K562 (cell line): ENCODE data around the gene HOXC11. TPM values are rescaled to one million over a fixed set of nuclear protein-coding genes. Genes with fewer than 3 reads are reported as not detected.
A peak's percentile ranks its signal among the peaks of the same experiment; 100 is the strongest.

ENCODE experiments used
- ATAC-seq: fragments of 200-7000 bp; cut with Tn5 transposase; 3 replicates; pipeline ENCODE4 v1.9.1; 2020; ENCODE audit warnings: moderate library complexity
- BruUV-seq: library from RNA; stranded (reverse); fragments of 400-500 nt; replicated peaks from 2 replicates; lab custom pipeline; 2021; lab: Mats Ljungman, UMichigan
- CTCF ChIA-PET: fragments of 300-600 bp; formaldehyde crosslinking; extraction: SDS; loops from one replicate; lab custom pipeline; 2021; ENCODE audit warnings: low intra/inter-chr PET ratio; lab: Yijun Ruan, JAX
- POLR2A ChIA-PET: fragments of 300-600, 350-650 bp; sonication (Branson Sonifier 250); formaldehyde crosslinking; extraction: SDS; loops from one replicate; lab custom pipeline; 2021; ENCODE audit warnings: antibody characterized with exemption, inconsistent platforms; lab: Yijun Ruan, JAX
- DNase-seq, 4 experiments: peaks; one replicate each; pipeline versions ENCODE4 v3.0.0 to v3.0.0-alpha.2; 2011 to 2018; ENCODE audit warnings: low spot score in 3 of 4, mixed read lengths in 3 of 4; ENCODE audit errors: extremely low read depth in 1 of 4
- FAIRE-seq: peaks from 2 replicates; lab custom pipeline; 2011; peaks lifted over from hg19 to GRCh38; lab: Jason Lieb, UNC
- H2AFZ ChIP-seq: 2 replicates; pipeline ENCODE4 v1.6.0; 2011; ENCODE audit warnings: low read depth, low read length, control low read depth, inconsistent platforms
- H3K27ac ChIP-seq: fragments of 200-600 bp; 3 replicates; pipeline ENCODE4 v1.8.0; 2011; ENCODE audit warnings: low read depth, mild to moderate bottlenecking, control low read depth, inconsistent platforms, low read length, moderate library complexity, mixed read lengths; ENCODE audit errors: extremely low read depth
- H3K27me3 ChIP-seq, 2 experiments: fragments of 300-600 bp in 1 of 2; 2 replicates in 1 of 2; 3 replicates in 1 of 2; pipeline versions ENCODE4 v1.6.0 to v1.8.0; 2011; ENCODE audit warnings: inconsistent platforms in 2 of 2, low read length in 2 of 2, mild to moderate bottlenecking in 1 of 2, mixed read lengths in 1 of 2, moderate library complexity in 1 of 2; ENCODE audit not compliant: control insufficient read depth in 2 of 2, insufficient read depth in 2 of 2
- H3K36me3 ChIP-seq: fragments of 300-600 bp; 3 replicates; pipeline ENCODE4 v1.8.0; 2011; ENCODE audit warnings: mild to moderate bottlenecking, low read length, inconsistent platforms; ENCODE audit not compliant: control insufficient read depth, insufficient read depth
- H3K4me1 ChIP-seq, 2 experiments: fragments of 200-600 bp in 1 of 2; replicated peaks in 1 of 2; 2 replicates in 1 of 2; 3 replicates in 1 of 2; pipeline versions ENCODE4 v1.5.1 to v1.8.0; 2011; ENCODE audit warnings: inconsistent platforms in 2 of 2, low read length in 2 of 2, mild to moderate bottlenecking in 1 of 2, mixed read lengths in 1 of 2, moderate library complexity in 1 of 2; ENCODE audit not compliant: control insufficient read depth in 2 of 2, insufficient read depth in 2 of 2
- H3K4me2 ChIP-seq: 2 replicates; pipeline ENCODE4 v1.6.1; 2011; ENCODE audit warnings: low read length, control low read depth, inconsistent platforms, mixed read lengths; ENCODE audit not compliant: insufficient read depth
- H3K4me3 ChIP-seq: fragments of 200-600 bp; sonication (generic), shearing (Covaris generic); 2 replicates; pipeline ENCODE4 v1.5.1; 2016; ENCODE audit warnings: control low read depth, inconsistent platforms
- H3K79me2 ChIP-seq: fragments of 200-600 bp; 3 replicates; pipeline ENCODE4 v1.8.0; 2011; ENCODE audit warnings: low read length, inconsistent platforms; ENCODE audit not compliant: control insufficient read depth, insufficient read depth
- H3K9ac ChIP-seq, 2 experiments: 2 replicates each; pipeline versions ENCODE4 v1.6.0 to v1.6.1; 2011; ENCODE audit warnings: low read depth in 2 of 2, low read length in 2 of 2, control low read depth in 1 of 2, inconsistent platforms in 1 of 2, mild to moderate bottlenecking in 1 of 2, mixed read lengths in 1 of 2; ENCODE audit not compliant: insufficient read depth in 1 of 2
- H3K9me1 ChIP-seq: one replicate; pipeline ENCODE4 v1.6.0; 2011; ENCODE audit warnings: inconsistent platforms, mild to moderate bottlenecking, low read length, moderate library complexity; ENCODE audit not compliant: control insufficient read depth, insufficient read depth
- H3K9me3 ChIP-seq: replicated peaks from 2 replicates; pipeline ENCODE4 v1.5.1; 2011; ENCODE audit warnings: low read depth, low read length, inconsistent platforms; ENCODE audit not compliant: control insufficient read depth, insufficient read depth
- H4K20me1 ChIP-seq: replicated peaks from 2 replicates; pipeline ENCODE4 v1.6.1; 2011; ENCODE audit warnings: low read length, inconsistent platforms, mixed read lengths; ENCODE audit not compliant: control insufficient read depth, insufficient read depth
- HNRNPK ChIP-seq: fragments of 200-400 bp; formaldehyde crosslinking; IDR thresholded peaks from one replicate; pipeline ENCODE4 v1.6.1; 2018; ENCODE audit warnings: mild to moderate bottlenecking, low read depth, low read length; ENCODE audit not compliant: poor library complexity, severe bottlenecking
- NR2F6 ChIP-seq: fragments of 450-650 bp; formaldehyde crosslinking; IDR thresholded peaks from 2 replicates; pipeline ENCODE4 v1.4.0; 2020; ENCODE audit warnings: mild to moderate bottlenecking
- SPI1 ChIP-seq: IDR thresholded peaks from 2 replicates; pipeline ENCODE4 v1.6.1; 2011; ENCODE audit warnings: low read depth, low read length, control low read depth, borderline replicate concordance
- ZC3H11A ChIP-seq: IDR thresholded peaks from 2 replicates; pipeline ENCODE4 v1.6.1; 2012; ENCODE audit warnings: low read depth, low read length, improper control_type of control experiment
- ZNF175 ChIP-seq: fragments of 200-800 bp; sonication (Bioruptor generic); IDR thresholded peaks from 2 replicates; pipeline ENCODE4 v1.6.1; 2016; ENCODE audit warnings: low read depth, mild to moderate bottlenecking, missing genetic modification characterization, missing compliant biosample characterization
- WGBS: fragments of 100-300 bp; shearing (Covaris generic); methylation state at CpG from one replicate; pipeline ENCODE4 v1.1.6; 2016; ENCODE audit warnings: low coverage, mixed read lengths; ENCODE audit not compliant: insufficient coverage; ENCODE audit errors: missing lambda C conversion rate; 5-methylcytosine and 5-hydroxymethylcytosine counted together
- in situ Hi-C: fragments of 300-500 bp; cut with MboI; formaldehyde crosslinking; loops from 4 replicates; pipeline ENCODE4 v1.15.0; 2018; ENCODE audit warnings: inconsistent platforms, mixed read lengths
- intact Hi-C: fragments of 100-400 bp; cut with micrococcal nuclease; formaldehyde crosslinking; loops from 2 replicates; pipeline ENCODE4 v1.14.2; 2022
- polyA plus RNA-seq, 8 experiments: library from polyadenylated mRNA; depleted of rRNA in 4 of 8; stranded (reverse) in 5 of 8; unstranded in 3 of 8; fragments of >200 nt; fragmentation: Nextera tagmentation in 2 of 8; fragmentation: Illumina TruSeq in 1 of 8; extraction: Ambion mirVana in 2 of 8; extraction: Trizol in 1 of 8; gene quantifications; 2 replicates each; pipeline versions ENCODE4 v1.2.1 to v1.2.3, GENCODE V29; 2011 to 2014; ENCODE audit warnings: inconsistent platforms in 1 of 8, missing spikeins in 1 of 8
- total RNA-seq, 7 experiments: library from RNA; depleted of rRNA in 6 of 7; stranded (reverse); fragments of >200 nt in 6 of 7; fragmentation: Illumina TruSeq in 2 of 7; extraction: Trizol in 2 of 7; gene quantifications; 2 replicates each; pipeline versions ENCODE4 v1.2.1 to v1.2.3, GENCODE V29; 2011 to 2021; ENCODE audit warnings: low replicate concordance in 1 of 7

Gene HOXC11
- total and polyA plus RNA-seq, 9 of the 15 experiments (the other 6 are each of a cell fraction or from before 2014, with no cell fraction given), result not detected

DNA sequence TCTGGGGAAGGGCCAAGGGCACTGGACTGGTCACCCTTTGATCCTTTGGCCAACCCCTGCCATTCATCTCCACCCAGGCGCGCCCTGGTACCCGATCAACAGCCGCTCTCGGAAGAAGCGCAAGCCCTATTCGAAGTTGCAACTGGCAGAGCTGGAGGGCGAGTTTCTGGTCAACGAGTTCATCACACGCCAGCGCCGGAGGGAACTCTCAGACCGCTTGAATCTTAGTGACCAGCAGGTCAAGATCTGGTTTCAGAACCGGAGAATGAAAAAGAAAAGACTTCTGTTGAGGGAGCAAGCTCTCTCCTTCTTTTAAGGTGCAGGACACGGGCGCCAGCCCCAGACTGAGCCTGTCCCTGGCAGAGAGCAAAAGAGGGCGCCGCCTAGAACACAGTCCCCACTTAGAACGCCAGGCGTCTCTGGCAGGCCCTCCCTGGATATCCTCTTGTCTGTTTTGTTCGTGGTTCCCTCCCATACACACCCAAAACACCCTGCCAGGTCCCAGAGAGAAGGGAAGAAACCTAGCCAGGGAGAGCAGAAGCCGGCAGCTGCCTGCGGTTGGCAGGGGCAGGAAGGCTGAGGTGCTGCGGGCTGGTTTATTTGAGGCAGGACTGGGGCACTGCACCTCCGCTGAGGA, 16.6 kb upstream of the HOXC11 start:
- Histone ChIP-seq H3K4me2 (no peak overlapping the region), H3K36me3 (no peaks in the 10 kb centered on the region), H3K9ac (no peak overlapping the region), H3K4me1 (peaks cover 0 to 26% of the 10 kb centered on the region in 2 experiments; a peak in 2 of 5 replicates), H3K4me3 (no peak overlapping the region), H3K27me3 (peaks cover 63 to 95% of the 10 kb centered on the region in 2 experiments), H3K9me1 (no peaks in the 10 kb centered on the region), H3K79me2 (no peaks in the 10 kb centered on the region), H3K27ac (no peak overlapping the region), H3K9me3 (no peaks in the 10 kb centered on the region), H2AFZ (no peak overlapping the region), H4K20me1 (peaks cover 23% of the 10 kb centered on the region)
- no TSS peak for BruUV-seq
- WGBS, result 17% methylated on average over 20 of the region's 25 CpGs
- DNase-seq (no peak), FAIRE-seq (no peak), ATAC-seq (0 out of 3 replicates have a peak, but pooled peaks have one; percentile 20)
- intact Hi-C loops (no loop called here), in situ Hi-C loops (no loop called here)
- TF ChIP-seq ZNF175 (CRISPR knock-in tag) (no peak), ZC3H11A (no peak), NR2F6 (CRISPR knock-in tag) (no peak)
- ChIA-PET POLR2A (interaction anchor here (0.6 kb wide), 1 partner anchor 1793 kb away, joined by 4 read pairs; no protein-coding TSS in a partner anchor), CTCF (no interaction called here)

DNA sequence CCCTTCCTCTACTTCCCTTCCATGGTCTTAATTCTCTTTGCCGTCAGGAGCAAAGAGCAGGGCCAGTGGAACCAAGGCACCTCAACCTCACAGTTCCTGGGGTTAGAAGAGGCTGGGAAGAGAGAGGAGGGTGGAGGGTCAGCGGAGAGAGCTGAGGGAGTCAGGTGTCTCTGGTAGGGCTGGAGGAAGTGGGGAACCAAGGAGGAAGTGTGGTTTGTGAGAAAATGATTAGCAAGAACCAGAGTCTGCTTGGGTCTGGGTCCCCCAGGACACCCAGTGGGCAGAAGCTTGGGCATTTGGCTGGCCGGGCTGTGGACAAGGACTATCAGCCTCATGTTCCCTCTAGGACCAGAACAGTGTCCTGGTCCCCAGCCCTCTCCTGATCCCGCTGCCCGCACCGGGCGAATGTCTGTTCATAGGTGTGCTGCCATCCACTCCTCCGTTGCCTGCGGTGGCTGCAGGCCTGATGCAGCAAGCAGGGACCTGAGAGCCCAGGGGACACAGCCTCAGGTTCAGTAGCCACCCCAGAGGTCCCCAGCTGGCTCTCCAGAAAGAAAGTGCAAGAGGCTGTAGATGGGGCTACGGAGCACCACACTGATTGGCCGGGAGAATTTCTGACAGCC, 15.9 kb upstream of the HOXC11 start:
- Histone ChIP-seq H3K36me3 (no peaks in the 10 kb centered on the region), H3K9me1 (no peaks in the 10 kb centered on the region), H3K27ac (no peak overlapping the region), H3K27me3 (peaks cover 62 to 95% of the 10 kb centered on the region in 2 experiments), H3K9ac (no peak overlapping the region), H3K79me2 (no peaks in the 10 kb centered on the region), H3K4me2 (no peak overlapping the region), H3K4me1 (peaks cover 0 to 23% of the 10 kb centered on the region in 2 experiments; a peak in 2 of 5 replicates), H2AFZ (no peak overlapping the region), H3K9me3 (no peaks in the 10 kb centered on the region), H3K4me3 (no peak overlapping the region), H4K20me1 (peaks cover 22% of the 10 kb centered on the region)
- CTCF ChIA-PET, result no interaction called here
- in situ Hi-C loops, result no loop called here
- ATAC-seq (peak; percentile 39; the same call in 2 of the 3 replicates), DNase-seq (no peak), FAIRE-seq (no peak)
- 7% methylated on average over 10 of the region's 11 CpGs for WGBS
- intact Hi-C loops, result no loop called here
- POLR2A ChIA-PET, result no interaction called here
- peak; percentile 54; the same call in 1 of the 2 replicates for TF ChIP-seq SPI1
- no peak for TF ChIP-seq HNRNPK
- no TSS peak for BruUV-seq
